A673 (cell line): ENCODE measurements around the gene RELN. TPM values are rescaled to one million over a fixed set of nuclear protein-coding genes. Genes with fewer than 3 reads are reported as not detected.

ENCODE experiments used
- BruUV-seq: library from RNA; stranded (reverse); fragments of 400-500 nt; replicated peaks from 2 replicates; lab custom pipeline; 2021; lab: Mats Ljungman, UMichigan
- CTCF ChIA-PET: fragments of 300-600 bp; sonication (Branson Sonifier 250); formaldehyde crosslinking; loops from one replicate; lab custom pipeline; 2022; ENCODE audit warnings: antibody characterized with exemption; lab: Charles Lee
- POLR2A ChIA-PET: fragments of 300-600 bp; sonication (Branson Sonifier 250); formaldehyde crosslinking; loops from one replicate; lab custom pipeline; 2022; ENCODE audit warnings: antibody characterized with exemption; ENCODE audit not compliant: low non-redundant PET; lab: Charles Lee
- DNase-seq: peaks from one replicate; pipeline ENCODE4 v3.0.0-alpha.2; 2015; ENCODE audit warnings: low spot score
- H3K27ac ChIP-seq: fragments of 200-600 bp; sonication (generic); 2 replicates; pipeline ENCODE4 v1.5.1; 2016; ENCODE audit warnings: mixed run types, low read depth, mild to moderate bottlenecking, mixed read lengths, antibody characterized with exemption, low read length; ENCODE audit not compliant: poor library complexity, severe bottlenecking
- H3K27me3 ChIP-seq: fragments of 200-600 bp; sonication (generic); replicated peaks from 2 replicates; pipeline ENCODE4 v1.6.1; 2017; ENCODE audit warnings: mixed run types, low read depth, mild to moderate bottlenecking, mixed read lengths, antibody characterized with exemption, low read length; ENCODE audit not compliant: insufficient read depth, poor library complexity
- H3K36me3 ChIP-seq: fragments of 200-600 bp; sonication (generic); 2 replicates; pipeline ENCODE4 v1.6.1; 2016; ENCODE audit warnings: mixed run types, mild to moderate bottlenecking, mixed read lengths, antibody characterized with exemption, low read length; ENCODE audit not compliant: insufficient read depth, poor library complexity, severe bottlenecking
- H3K4me1 ChIP-seq: fragments of 200-600 bp; sonication (generic); 2 replicates; pipeline ENCODE4 v1.6.1; 2017; ENCODE audit warnings: mixed run types, mild to moderate bottlenecking, mixed read lengths, antibody characterized with exemption, low read length; ENCODE audit not compliant: insufficient read depth, poor library complexity, severe bottlenecking
- H3K4me3 ChIP-seq: fragments of 200-600 bp; sonication (generic); 2 replicates; pipeline ENCODE4 v1.5.1; 2016; ENCODE audit warnings: low read depth, mixed run types, mild to moderate bottlenecking, mixed read lengths, low read length; ENCODE audit not compliant: poor library complexity, severe bottlenecking
- H3K9me3 ChIP-seq: fragments of 200-600 bp; sonication (generic); 2 replicates; pipeline ENCODE4 v1.6.1; 2016; ENCODE audit warnings: mixed run types, low read depth, mild to moderate bottlenecking, mixed read lengths, antibody characterized with exemption, low read length; ENCODE audit not compliant: poor library complexity, severe bottlenecking
- EZH2 ChIP-seq: fragments of 200-600 bp; sonication (generic); IDR thresholded peaks from 2 replicates; pipeline ENCODE4 v1.6.1; 2017; ENCODE audit warnings: borderline replicate concordance, low read depth, mild to moderate bottlenecking, mixed read lengths, antibody characterized with exemption, low read length; ENCODE audit not compliant: poor library complexity, severe bottlenecking
- intact Hi-C: fragments of 100-400 bp; cut with micrococcal nuclease; formaldehyde crosslinking; loops from one replicate; pipeline ENCODE4 v1.10.0; 2022; ENCODE audit not compliant: unreplicated experiment
- total RNA-seq: library from RNA; stranded (reverse); gene quantifications from 2 replicates; pipeline ENCODE4 v1.2.3, GENCODE V29; 2021
- TF ChIP-seq, protein P1 (sequence below): fragments of 300-800, 200-600 bp; sonication (generic); conservative IDR thresholded peaks from 2 replicates; pipeline ENCODE4 v1.5.1; 2017; ENCODE audit warnings: low read depth, mild to moderate bottlenecking, antibody characterized with exemption, low read length, moderate library complexity, mixed read lengths

Gene RELN
- total RNA-seq, 1 experiment from 2014 or later = not detected

DNA sequence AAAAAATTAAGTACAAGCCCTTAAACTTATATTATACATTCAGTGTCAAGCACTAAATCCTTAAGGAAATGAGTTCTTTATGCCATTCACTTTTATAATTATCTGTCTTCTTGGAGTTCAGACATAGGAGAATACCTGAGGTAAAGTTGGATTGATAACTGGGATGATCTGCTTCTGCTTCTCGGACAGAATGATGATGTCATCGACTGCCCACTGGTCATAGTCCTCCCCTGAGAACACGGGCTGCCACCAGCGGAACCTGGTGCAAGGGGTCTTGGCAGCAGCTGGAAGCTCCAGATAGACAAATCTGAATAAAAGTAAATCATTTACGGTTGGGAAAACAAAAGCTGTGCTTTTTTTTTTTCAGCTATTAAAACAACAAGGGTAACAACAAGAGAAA, 395.3 kb downstream of the RELN start:
- no peaks in the 10 kb centered on the region for H3K9me3 ChIP-seq
- DNase-seq = no peak
- H3K36me3 ChIP-seq = no peaks in the 10 kb centered on the region
- ChIA-PET POLR2A (no interaction called here), CTCF (no interaction called here)
- H3K27me3 ChIP-seq = peaks cover 69% of the 10 kb centered on the region
- H3K4me1 ChIP-seq = no peaks in the 10 kb centered on the region
- TF ChIP-seq, protein P1, sequence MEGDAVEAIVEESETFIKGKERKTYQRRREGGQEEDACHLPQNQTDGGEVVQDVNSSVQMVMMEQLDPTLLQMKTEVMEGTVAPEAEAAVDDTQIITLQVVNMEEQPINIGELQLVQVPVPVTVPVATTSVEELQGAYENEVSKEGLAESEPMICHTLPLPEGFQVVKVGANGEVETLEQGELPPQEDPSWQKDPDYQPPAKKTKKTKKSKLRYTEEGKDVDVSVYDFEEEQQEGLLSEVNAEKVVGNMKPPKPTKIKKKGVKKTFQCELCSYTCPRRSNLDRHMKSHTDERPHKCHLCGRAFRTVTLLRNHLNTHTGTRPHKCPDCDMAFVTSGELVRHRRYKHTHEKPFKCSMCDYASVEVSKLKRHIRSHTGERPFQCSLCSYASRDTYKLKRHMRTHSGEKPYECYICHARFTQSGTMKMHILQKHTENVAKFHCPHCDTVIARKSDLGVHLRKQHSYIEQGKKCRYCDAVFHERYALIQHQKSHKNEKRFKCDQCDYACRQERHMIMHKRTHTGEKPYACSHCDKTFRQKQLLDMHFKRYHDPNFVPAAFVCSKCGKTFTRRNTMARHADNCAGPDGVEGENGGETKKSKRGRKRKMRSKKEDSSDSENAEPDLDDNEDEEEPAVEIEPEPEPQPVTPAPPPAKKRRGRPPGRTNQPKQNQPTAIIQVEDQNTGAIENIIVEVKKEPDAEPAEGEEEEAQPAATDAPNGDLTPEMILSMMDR = no peak
- no peak for TF ChIP-seq EZH2
- no TSS peak for BruUV-seq
- intact Hi-C loops = no loop called here
- H3K4me3 ChIP-seq = no peak overlapping the region
- H3K27ac ChIP-seq = no peak overlapping the region

DNA sequence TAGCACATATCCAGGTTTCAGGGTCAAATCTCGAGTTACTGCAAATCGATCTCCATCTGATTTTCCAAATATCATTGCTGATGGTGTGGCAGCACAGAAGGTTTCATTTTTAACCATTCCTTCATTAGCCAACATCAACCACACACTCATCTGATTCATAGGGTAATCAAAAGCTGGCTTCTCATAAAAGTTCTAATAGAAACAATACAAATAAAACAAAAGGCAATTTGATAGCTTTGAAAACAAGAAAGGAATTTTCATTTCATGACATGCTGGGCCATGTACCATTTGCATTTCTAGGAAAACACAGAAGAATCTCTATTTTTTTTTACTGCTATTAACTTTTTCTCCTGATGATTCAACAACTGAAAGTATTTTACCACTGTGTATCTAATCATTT, 395.8 kb downstream of the RELN start:
- H3K9me3 ChIP-seq = no peaks in the 10 kb centered on the region
- no peak overlapping the region for H3K27ac ChIP-seq
- H3K27me3 ChIP-seq = peaks cover 69% of the 10 kb centered on the region
- intact Hi-C loops = no loop called here
- no peaks in the 10 kb centered on the region for H3K4me1 ChIP-seq
- H3K4me3 ChIP-seq = no peak overlapping the region
- ChIA-PET POLR2A (no interaction called here), CTCF (no interaction called here)
- TF ChIP-seq, protein P1 = no peak
- TF ChIP-seq EZH2 = no peak
- no TSS peak for BruUV-seq
- DNase-seq = no peak
- H3K36me3 ChIP-seq = no peaks in the 10 kb centered on the region

DNA sequence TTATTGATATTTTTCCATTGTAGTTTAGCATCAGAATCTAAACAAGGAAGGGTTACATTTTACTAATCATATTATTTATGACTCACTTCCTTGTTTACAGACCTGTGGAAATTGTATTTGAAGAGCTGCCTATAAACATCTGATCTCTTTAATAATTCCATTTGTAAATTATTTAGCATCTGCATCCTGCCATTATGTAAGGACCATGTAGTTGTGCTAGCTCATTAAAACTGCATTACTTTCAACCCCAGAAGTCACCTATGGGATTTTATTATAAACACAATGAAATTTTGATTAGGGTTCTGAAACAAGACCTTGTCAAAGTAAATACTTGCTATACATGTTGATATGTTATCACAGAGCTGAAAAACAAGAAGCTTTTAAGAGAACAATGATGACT, 396.6 kb downstream of the RELN start:
- POLR2A ChIA-PET = no interaction called here
- Histone ChIP-seq H3K4me1 (no peaks in the 10 kb centered on the region), H3K9me3 (no peaks in the 10 kb centered on the region), H3K27ac (no peak overlapping the region), H3K27me3 (peaks cover 68% of the 10 kb centered on the region), H3K36me3 (no peaks in the 10 kb centered on the region), H3K4me3 (no peak overlapping the region)
- no peak for TF ChIP-seq EZH2
- TF ChIP-seq, protein P1 = no peak
- intact Hi-C loops = no loop called here
- CTCF ChIA-PET = no interaction called here
- DNase-seq = no peak
- BruUV-seq = no TSS peak
